ENCODE measurements around the gene PTPRCAP.

Gene PTPRCAP

DNA sequence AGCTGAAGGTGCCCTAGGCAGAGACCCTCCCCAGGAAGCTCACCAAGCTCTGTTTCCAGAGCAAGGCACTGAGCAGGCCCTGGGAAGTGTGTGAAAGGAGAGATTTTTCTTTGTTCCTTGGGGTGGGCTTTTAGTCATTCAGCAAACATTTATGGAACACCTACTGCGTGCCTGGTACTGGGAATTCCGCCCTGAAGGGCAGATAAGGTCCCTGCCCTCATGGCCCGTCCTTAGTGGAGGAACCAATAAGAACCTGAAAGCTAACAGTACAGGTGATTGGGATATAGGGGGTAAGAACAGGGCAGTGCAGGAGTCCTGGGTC lies 27.7 kb upstream of the PTPRCAP start:
- H3K27ac ChIP-seq (ENCODE audit: insufficient read depth, low read length, poor library complexity, severe bottlenecking): peak overlapping the region; percentile 86
- no peaks in the 10 kb centered on the region for H3K9me3 ChIP-seq (ENCODE audit: control insufficient read depth, low read length)
- H3K4me1 ChIP-seq (ENCODE audit: control insufficient read depth, insufficient read depth, low read length, poor library complexity, severe bottlenecking): peaks cover 42% of the 10 kb centered on the region
- no peaks in the 10 kb centered on the region for H3K36me3 ChIP-seq (ENCODE audit: control insufficient read depth, insufficient read depth, low read length)
- peak overlapping the region; percentile 50 for H3K4me3 ChIP-seq (ENCODE audit: insufficient read depth, low read depth, low read length, poor library complexity, severe bottlenecking)
- no peaks in the 10 kb centered on the region for H3K27me3 ChIP-seq (replicated peaks; ENCODE audit: control insufficient read depth, insufficient read depth, low read length, poor library complexity, severe bottlenecking)
- no peak for DNase-seq

DNA sequence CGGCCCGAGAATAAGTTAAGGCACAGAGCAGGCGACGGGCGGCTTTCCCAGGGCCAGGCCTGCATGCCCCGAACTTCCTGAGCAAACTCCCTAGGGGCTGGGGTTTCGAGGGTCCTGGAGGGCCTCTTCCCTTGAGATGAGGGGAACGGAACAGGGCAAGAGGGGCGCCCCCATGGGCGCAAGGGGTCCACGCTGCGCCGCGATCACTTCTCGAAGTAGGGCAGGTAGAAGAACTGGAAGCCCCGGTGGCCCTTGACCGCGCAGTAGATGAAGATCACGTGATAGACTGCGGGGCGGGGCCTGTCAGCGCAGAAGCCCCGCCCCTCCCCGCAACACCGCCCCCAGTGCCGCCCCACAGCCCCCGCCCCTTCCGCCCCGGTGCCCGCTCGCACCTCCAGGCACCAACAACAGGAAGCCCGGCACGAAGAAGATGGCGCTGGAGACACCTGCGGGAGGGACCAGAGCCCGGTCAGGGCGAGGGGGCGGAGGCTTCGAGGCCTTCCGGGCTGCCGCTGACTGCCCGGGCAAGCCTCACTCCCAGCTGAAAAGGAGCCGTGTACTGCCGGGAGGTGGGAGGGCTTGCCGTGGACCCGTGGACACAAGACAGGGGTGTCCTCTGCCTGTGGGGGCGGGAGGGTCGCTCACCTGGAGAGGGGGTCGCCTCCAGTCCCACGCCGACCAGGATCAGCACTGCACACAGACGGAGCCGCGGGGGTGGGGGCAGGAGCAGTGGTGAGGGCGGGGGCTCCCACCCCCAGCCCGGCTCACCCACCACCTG lies 27.1 kb upstream of the PTPRCAP start:
- peak overlapping the region; percentile 86 for H3K27ac ChIP-seq (ENCODE audit: insufficient read depth, low read length, poor library complexity, severe bottlenecking)
- no peaks in the 10 kb centered on the region for H3K27me3 ChIP-seq (replicated peaks; ENCODE audit: control insufficient read depth, insufficient read depth, low read length, poor library complexity, severe bottlenecking)
- H3K36me3 ChIP-seq (ENCODE audit: control insufficient read depth, insufficient read depth, low read length): no peaks in the 10 kb centered on the region
- peak overlapping the region; percentile 50 for H3K4me3 ChIP-seq (ENCODE audit: insufficient read depth, low read depth, low read length, poor library complexity, severe bottlenecking)
- no peaks in the 10 kb centered on the region for H3K9me3 ChIP-seq (ENCODE audit: control insufficient read depth, low read length)
- peak; percentile 87 to 94 (median 92) for DNase-seq
- peaks cover 42% of the 10 kb centered on the region for H3K4me1 ChIP-seq (ENCODE audit: control insufficient read depth, insufficient read depth, low read length, poor library complexity, severe bottlenecking)

DNA sequence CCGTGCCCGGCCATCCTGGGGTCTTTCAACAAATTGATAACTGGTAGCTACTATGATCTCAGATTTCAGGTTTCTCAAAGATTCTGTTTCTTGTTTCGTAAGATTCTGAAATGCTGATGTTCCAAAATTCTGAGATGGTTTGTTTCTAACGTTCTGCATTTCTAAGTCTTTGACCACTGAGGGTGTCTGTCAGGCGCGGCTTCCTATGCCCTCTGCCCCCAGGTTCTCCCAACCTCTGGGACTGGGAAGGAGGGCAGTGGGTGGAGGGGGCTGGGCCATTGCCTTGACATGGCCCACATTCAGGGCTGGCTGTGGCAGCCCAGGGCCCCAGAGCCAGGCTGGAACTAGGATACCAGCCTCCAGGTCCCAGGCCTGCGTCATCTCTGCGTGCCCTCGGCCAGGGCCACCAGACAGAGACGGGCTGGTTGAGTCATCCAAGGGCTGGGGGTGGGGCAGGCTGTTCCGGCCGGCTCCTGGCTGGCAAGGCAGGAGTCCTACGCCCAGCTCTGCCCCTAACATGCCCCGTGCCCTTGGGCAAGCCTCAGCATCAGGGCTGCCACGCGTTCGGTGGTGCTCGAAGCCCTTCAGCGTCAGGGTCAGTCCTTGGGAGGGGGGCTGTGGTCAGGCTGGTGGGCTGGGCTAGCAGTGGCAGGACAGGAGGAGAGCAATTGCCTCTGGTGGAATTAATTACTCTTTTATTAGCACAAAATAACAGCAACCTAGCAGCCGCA lies 26.4 kb upstream of the PTPRCAP start:
- H3K9me3 ChIP-seq (ENCODE audit: control insufficient read depth, low read length): no peaks in the 10 kb centered on the region
- H3K4me1 ChIP-seq (ENCODE audit: control insufficient read depth, insufficient read depth, low read length, poor library complexity, severe bottlenecking): peaks cover 38% of the 10 kb centered on the region
- peak overlapping the region; percentile 86 for H3K27ac ChIP-seq (ENCODE audit: insufficient read depth, low read length, poor library complexity, severe bottlenecking)
- H3K36me3 ChIP-seq (ENCODE audit: control insufficient read depth, insufficient read depth, low read length): no peaks in the 10 kb centered on the region
- no peak for DNase-seq
- no peaks in the 10 kb centered on the region for H3K27me3 ChIP-seq (replicated peaks; ENCODE audit: control insufficient read depth, insufficient read depth, low read length, poor library complexity, severe bottlenecking)
- peak overlapping the region; percentile 42 for H3K4me3 ChIP-seq (ENCODE audit: insufficient read depth, low read depth, low read length, poor library complexity, severe bottlenecking)

DNA sequence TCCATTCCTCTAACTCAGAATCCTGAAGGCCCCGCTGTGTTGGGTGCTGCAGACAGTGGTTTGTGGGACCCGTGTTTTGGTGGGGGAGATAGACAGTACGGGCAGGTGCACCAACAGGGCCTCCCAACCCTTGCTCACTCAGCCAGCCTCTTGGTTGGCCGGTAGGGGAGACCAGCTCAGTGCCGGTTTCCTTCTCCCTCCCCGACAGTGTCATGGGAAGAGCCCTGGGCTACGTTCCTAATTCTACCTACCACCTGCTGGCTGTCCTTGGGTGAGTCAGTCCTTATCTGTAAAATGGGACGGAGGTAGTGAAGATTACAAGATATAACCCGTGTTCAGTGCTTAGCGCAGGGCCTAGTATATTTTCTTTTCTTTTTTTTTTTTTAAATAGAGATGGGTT lies 25.7 kb upstream of the PTPRCAP start:
- no peak overlapping the region for H3K4me3 ChIP-seq (ENCODE audit: insufficient read depth, low read depth, low read length, poor library complexity, severe bottlenecking)
- H3K36me3 ChIP-seq (ENCODE audit: control insufficient read depth, insufficient read depth, low read length): no peaks in the 10 kb centered on the region
- H3K27me3 ChIP-seq (replicated peaks; ENCODE audit: control insufficient read depth, insufficient read depth, low read length, poor library complexity, severe bottlenecking): no peaks in the 10 kb centered on the region
- peaks cover 32% of the 10 kb centered on the region for H3K4me1 ChIP-seq (ENCODE audit: control insufficient read depth, insufficient read depth, low read length, poor library complexity, severe bottlenecking)
- DNase-seq: no peak
- H3K9me3 ChIP-seq (ENCODE audit: control insufficient read depth, low read length): no peaks in the 10 kb centered on the region
- no peak overlapping the region for H3K27ac ChIP-seq (ENCODE audit: insufficient read depth, low read length, poor library complexity, severe bottlenecking)

DNA sequence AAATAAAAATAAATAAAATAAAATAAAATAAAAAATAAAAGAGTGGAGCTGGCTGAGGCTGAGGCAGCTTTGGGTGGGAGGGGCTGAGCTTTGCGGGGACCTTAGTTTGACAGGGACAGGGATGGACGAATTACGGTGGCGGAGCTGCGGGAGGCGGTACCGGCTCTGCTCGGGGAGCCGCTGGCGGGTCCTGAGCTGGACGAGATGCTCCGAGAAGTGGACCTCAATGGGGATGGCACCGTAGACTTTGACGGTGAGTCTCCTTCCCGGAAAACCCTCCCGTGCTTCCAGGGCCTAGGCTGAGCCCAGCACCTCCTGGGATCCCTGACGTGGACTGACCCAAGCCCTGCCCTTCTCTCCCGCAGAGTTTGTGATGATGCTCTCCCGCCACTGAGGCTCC lies 20.8 kb upstream of the PTPRCAP start:
- no peaks in the 10 kb centered on the region for H3K27me3 ChIP-seq (replicated peaks; ENCODE audit: control insufficient read depth, insufficient read depth, low read length, poor library complexity, severe bottlenecking)
- no peaks in the 10 kb centered on the region for H3K4me1 ChIP-seq (ENCODE audit: control insufficient read depth, insufficient read depth, low read length, poor library complexity, severe bottlenecking)
- H3K4me3 ChIP-seq (ENCODE audit: insufficient read depth, low read depth, low read length, poor library complexity, severe bottlenecking): no peak overlapping the region

DNA sequence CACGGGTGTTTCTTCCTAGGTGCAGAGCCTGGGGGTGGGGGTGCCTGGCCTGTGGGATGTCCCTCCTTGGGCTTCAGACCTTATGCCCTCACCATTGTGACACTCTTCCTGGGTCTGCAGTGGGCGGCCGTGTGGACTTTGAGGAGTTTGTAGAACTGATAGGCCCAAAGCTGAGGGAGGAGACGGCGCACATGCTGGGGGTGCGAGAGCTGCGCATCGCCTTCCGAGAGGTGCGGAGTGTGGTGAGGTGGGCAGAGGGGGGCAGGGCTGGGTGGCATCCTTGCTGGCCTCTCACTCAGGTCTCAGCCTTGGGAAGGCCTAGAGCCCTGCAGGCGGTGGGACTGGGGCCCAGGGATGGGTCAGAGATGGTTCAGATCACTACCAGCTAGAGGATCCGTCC lies 20.0 kb upstream of the PTPRCAP start:
- Histone ChIP-seq H3K27ac (ENCODE audit: insufficient read depth, low read length, poor library complexity, severe bottlenecking) (no peak overlapping the region), H3K4me3 (ENCODE audit: insufficient read depth, low read depth, low read length, poor library complexity, severe bottlenecking) (no peak overlapping the region), H3K9me3 (ENCODE audit: control insufficient read depth, low read length) (no peaks in the 10 kb centered on the region), H3K27me3 (replicated peaks; ENCODE audit: control insufficient read depth, insufficient read depth, low read length, poor library complexity, severe bottlenecking) (no peaks in the 10 kb centered on the region), H3K36me3 (ENCODE audit: control insufficient read depth, insufficient read depth, low read length) (no peaks in the 10 kb centered on the region), H3K4me1 (ENCODE audit: control insufficient read depth, insufficient read depth, low read length, poor library complexity, severe bottlenecking) (no peaks in the 10 kb centered on the region)
- no peak for DNase-seq

More for the DNA sequence above, 20.8 kb upstream of the PTPRCAP start:
- no peaks in the 10 kb centered on the region for H3K36me3 ChIP-seq (ENCODE audit: control insufficient read depth, insufficient read depth, low read length)
- H3K9me3 ChIP-seq (ENCODE audit: control insufficient read depth, low read length): no peaks in the 10 kb centered on the region
- no peak for DNase-seq
- H3K27ac ChIP-seq (ENCODE audit: insufficient read depth, low read length, poor library complexity, severe bottlenecking): no peak overlapping the region

DNA sequence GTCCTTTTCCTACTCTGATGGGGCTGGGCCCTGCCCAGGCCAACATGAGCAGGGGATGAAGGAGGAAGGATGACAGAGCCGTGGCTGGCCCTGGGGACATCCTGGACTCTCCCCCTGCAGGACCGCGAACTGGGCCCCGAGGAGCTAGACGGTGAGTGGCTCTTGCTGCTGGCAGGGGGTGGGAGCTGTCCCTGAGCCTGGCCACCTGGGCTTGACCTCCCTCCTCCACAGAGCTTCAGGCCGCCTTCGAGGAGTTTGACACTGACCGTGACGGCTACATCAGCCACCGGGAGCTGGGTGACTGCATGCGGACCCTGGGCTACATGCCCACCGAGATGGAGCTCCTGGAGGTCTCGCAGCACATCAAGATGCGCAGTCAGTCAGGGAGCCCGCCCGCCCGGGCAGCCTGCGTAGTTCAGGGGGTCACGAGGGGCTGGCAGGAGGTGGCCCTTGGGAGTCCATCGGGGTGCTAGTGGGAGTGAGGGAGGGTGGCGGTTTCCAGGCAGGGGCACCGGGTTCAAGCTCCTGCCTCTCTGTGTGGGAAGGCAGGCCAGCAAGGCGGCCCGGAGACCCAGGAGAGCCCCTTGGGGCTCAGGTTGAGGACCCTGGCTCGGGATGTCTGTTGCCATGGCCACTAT lies 18.7 kb upstream of the PTPRCAP start:
- Histone ChIP-seq H3K9me3 (ENCODE audit: control insufficient read depth, low read length) (no peaks in the 10 kb centered on the region), H3K27me3 (replicated peaks; ENCODE audit: control insufficient read depth, insufficient read depth, low read length, poor library complexity, severe bottlenecking) (no peaks in the 10 kb centered on the region), H3K4me1 (ENCODE audit: control insufficient read depth, insufficient read depth, low read length, poor library complexity, severe bottlenecking) (no peaks in the 10 kb centered on the region), H3K27ac (ENCODE audit: insufficient read depth, low read length, poor library complexity, severe bottlenecking) (no peak overlapping the region), H3K36me3 (ENCODE audit: control insufficient read depth, insufficient read depth, low read length) (no peaks in the 10 kb centered on the region), H3K4me3 (ENCODE audit: insufficient read depth, low read depth, low read length, poor library complexity, severe bottlenecking) (no peak overlapping the region)
- DNase-seq: no peak

DNA sequence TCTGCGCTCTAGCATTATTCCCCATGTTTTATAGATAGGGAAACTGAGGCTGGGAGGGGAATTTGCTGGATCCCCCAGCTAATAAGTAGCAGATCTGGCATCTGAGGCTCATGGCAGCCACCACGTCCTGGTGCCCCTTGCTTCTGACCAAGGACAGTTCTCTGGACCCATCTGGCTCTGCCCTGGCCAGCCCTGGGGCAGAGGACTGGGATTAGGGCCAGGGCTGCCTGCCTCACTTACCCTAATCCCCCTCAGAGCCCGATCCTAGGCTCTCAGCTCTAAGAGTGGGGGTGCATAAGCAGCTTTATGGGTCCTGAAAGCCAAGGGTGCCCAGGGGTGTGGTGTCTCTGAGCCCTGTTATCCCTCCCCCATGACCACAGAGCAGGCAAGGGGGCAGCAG lies 17.6 kb upstream of the PTPRCAP start, which contains the start of gene CABP4:
CABP4 (plus strand) TSS at position 301 of the 400 bp plus-strand sequence; CDS start at position 371, 70 bp downstream.
- Histone ChIP-seq H3K27ac (ENCODE audit: insufficient read depth, low read length, poor library complexity, severe bottlenecking) (no peak within 1 kb of the TSS), H3K4me3 (ENCODE audit: insufficient read depth, low read depth, low read length, poor library complexity, severe bottlenecking) (no peak within 1 kb of the TSS), H3K9me3 (ENCODE audit: control insufficient read depth, low read length) (no peaks in the 10 kb centered on the region), H3K36me3 (ENCODE audit: control insufficient read depth, insufficient read depth, low read length) (no peaks in the 10 kb centered on the region), H3K4me1 (ENCODE audit: control insufficient read depth, insufficient read depth, low read length, poor library complexity, severe bottlenecking) (no peaks in the 10 kb centered on the region), H3K27me3 (replicated peaks; ENCODE audit: control insufficient read depth, insufficient read depth, low read length, poor library complexity, severe bottlenecking) (no peaks in the 10 kb centered on the region)
- DNase-seq: no peak

DNA sequence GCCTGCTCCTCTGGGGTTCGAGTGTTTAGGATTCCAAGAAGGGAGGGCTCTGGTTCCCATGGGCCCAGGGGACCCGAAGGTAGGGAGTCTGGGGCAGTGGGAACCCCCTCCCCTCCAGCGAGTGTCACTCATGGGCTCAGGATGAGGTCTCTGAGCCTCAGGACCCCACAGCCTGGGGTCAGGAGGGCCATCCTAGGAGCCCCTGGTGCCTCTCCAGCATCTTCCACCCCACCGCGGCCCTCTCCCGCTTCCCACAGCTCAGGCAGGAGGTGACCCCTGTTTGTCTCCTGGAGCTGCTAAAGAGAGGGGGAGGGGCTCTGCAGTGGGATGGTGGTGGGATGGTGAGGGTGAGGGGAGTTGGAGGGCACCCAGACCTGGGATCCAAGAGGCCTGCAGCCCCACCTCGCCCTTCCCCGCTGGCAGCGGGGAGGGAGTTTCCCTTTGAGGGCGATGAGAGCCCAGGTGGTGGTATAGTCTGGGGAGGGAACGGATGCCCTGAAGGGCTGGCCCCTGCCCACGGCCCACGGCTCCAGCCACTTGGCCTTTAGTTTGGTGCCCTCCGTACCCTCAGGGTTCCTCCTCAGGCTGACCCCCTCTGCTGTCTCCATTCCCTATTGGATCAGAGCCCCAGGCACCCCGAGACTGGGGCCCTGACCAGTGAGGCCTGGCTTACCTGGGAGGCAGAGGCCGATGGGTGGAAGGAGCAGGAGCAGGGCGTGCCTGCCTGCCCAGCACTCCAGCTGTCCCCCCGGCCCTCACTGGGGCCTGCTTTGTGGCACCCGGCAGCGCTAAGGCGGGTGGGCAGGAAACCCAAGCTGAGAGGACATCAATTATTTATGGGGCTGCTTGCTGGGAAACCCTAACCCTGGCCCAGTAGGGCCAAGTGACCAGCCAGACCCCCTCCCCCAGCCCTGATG lies 16.6 kb upstream of the PTPRCAP start:
- Histone ChIP-seq H3K27me3 (replicated peaks; ENCODE audit: control insufficient read depth, insufficient read depth, low read length, poor library complexity, severe bottlenecking) (no peaks in the 10 kb centered on the region), H3K9me3 (ENCODE audit: control insufficient read depth, low read length) (no peaks in the 10 kb centered on the region), H3K27ac (ENCODE audit: insufficient read depth, low read length, poor library complexity, severe bottlenecking) (no peak overlapping the region), H3K36me3 (ENCODE audit: control insufficient read depth, insufficient read depth, low read length) (no peaks in the 10 kb centered on the region), H3K4me3 (ENCODE audit: insufficient read depth, low read depth, low read length, poor library complexity, severe bottlenecking) (no peak overlapping the region), H3K4me1 (ENCODE audit: control insufficient read depth, insufficient read depth, low read length, poor library complexity, severe bottlenecking) (peaks cover 4% of the 10 kb centered on the region)
- DNase-seq: no peak
